Choroid plexus epithelial cell (primary cell): ENCODE results near the gene LTA.

Experiments used
- DNase-seq: peaks from one replicate; pipeline ENCODE4 v3.0.0-alpha.2; 2010; ENCODE audit warnings: low read depth
- H3K4me3 ChIP-seq: 2 replicates; pipeline ENCODE4 v1.5.1; 2011; ENCODE audit warnings: low read depth, mild to moderate bottlenecking, control low read depth, low read length, moderate library complexity
- TF ChIP-seq, protein P1 (sequence below): conservative IDR thresholded peaks from 2 replicates; pipeline ENCODE4 v1.5.1; 2011; ENCODE audit warnings: low read depth, mild to moderate bottlenecking, control low read depth, inconsistent platforms, low read length, moderate library complexity

Gene LTA

DNA sequence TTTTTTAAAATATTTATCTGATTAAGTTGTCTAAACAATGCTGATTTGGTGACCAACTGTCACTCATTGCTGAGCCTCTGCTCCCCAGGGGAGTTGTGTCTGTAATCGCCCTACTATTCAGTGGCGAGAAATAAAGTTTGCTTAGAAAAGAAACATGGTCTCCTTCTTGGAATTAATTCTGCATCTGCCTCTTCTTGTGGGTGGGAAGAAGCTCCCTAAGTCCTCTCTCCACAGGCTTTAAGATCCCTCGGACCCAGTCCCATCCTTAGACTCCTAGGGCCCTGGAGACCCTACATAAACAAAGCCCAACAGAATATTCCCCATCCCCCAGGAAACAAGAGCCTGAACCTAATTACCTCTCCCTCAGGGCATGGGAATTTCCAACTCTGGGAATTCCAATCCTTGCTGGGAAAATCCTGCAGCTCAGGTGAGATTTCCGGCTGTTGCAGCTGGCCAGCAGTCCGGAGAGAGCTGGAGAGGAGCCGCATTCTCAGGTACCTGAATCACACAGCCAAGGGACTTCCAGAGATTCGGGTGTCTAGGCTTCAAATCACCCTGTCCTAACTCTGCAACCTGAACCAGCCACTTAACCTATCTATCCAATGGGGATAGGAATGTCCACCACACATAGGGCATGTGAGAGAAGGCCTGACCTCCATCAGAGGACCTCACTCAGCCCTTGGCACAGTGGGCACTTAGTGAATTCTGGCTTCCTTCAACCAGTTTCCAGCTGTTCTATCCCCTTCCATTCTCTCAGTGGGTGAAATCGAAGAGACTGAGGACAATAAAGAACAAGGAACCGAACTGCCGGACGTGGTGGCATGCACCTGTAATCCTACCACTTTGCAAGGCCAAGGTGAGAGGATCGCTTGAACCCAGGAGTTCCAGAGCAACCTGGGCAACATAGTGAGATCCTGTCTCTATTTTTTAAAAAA is 6.4 kb downstream of the LTA start:
- H3K4me3 ChIP-seq = no peak overlapping the region
- DNase-seq = no peak
- TF ChIP-seq, protein P1, sequence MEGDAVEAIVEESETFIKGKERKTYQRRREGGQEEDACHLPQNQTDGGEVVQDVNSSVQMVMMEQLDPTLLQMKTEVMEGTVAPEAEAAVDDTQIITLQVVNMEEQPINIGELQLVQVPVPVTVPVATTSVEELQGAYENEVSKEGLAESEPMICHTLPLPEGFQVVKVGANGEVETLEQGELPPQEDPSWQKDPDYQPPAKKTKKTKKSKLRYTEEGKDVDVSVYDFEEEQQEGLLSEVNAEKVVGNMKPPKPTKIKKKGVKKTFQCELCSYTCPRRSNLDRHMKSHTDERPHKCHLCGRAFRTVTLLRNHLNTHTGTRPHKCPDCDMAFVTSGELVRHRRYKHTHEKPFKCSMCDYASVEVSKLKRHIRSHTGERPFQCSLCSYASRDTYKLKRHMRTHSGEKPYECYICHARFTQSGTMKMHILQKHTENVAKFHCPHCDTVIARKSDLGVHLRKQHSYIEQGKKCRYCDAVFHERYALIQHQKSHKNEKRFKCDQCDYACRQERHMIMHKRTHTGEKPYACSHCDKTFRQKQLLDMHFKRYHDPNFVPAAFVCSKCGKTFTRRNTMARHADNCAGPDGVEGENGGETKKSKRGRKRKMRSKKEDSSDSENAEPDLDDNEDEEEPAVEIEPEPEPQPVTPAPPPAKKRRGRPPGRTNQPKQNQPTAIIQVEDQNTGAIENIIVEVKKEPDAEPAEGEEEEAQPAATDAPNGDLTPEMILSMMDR = no peak

- no peak for DNase-seq
- H3K4me3 ChIP-seq = no peak overlapping the region
- TF ChIP-seq, protein P1 = no peak
These were observed 7.0 kb downstream of the LTA start for GRCh38 chr6:31579119-31579505.

- TF ChIP-seq, protein P1 = no peak
- DNase-seq = no peak
- H3K4me3 ChIP-seq = no peak overlapping the region
These were observed 7.7 kb downstream of the LTA start for GRCh38 chr6:31579546-31580437.

DNA sequence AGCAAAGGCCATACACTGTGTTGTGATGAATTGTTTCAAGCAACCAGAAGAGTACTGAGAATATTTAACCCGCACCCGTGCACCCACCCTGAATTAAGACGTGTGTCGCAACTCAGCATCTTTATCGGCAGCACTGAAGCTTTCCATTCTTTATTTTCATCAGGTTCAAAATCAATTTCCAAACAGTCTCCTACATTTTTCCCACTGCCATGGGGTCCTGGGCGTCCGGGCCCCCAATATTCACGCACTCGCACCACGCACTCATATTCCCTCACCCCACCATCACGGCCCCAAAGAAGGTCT is 8.3 kb downstream of the LTA start:
- TF ChIP-seq, protein P1 = no peak
- no peak for DNase-seq
- peak overlapping the region; percentile 86 for H3K4me3 ChIP-seq

DNA sequence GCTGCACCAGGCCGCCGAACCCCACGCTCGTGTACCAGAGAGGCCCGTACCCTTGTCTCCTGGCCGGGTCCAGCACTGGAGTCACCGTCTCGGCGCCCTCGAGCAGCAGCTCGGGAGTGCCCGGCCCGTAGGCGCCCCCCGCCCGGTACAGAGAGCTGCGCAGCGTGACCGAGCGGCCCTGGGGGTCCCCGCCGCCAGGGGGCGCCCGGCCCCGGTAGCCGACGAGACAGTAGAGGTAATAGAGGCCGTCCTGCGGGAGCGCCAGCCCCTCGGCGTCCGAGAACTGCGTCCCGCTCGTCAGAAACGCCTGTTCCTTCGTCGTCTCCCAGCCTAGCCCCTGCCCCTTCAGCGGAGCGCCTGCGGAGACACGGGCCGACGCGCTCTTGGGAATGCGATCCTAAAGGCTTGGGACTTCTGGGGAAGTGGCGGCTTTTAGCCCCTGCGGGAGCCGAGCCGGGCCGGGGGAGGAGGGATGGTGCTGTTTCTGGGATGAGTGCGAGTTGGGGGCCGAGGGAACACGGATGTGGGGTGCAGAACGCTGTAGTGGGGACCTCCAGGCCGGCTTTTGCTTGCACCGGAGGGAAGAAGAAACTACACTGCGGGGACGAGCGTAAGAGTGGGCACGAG is 8.8 kb downstream of the LTA start:
- TF ChIP-seq, protein P1 = peak; percentile 72
- H3K4me3 ChIP-seq = peak overlapping the region; percentile 86
- DNase-seq = peak; percentile 78

GRCh38 chr6:31581434-31582229 is 9.5 kb downstream of the LTA start:
- no peak for DNase-seq
- TF ChIP-seq, protein P1 = no peak

More at GRCh38 chr6:31581434-31582229, 9.5 kb downstream of the LTA start:
- H3K4me3 ChIP-seq = peak overlapping the region; percentile 86
